Measurements from ENCODE around the gene ERI3. TPM values are rescaled to one million over a fixed set of nuclear protein-coding genes. Genes with fewer than 3 reads are reported as not detected.

Gene ERI3
- total RNA-seq, 1 experiment from 2014 or later: 83.4 TPM

GRCh38 chr1:44366371-44366975 lies 11.4 kb upstream of the ERI3 start:
- H3K9me3 Mint-ChIP-seq (ENCODE audit: unreplicated experiment): no peaks in the 10 kb centered on the region
- CTCF ChIA-PET: interaction anchor here (0.6 to 2.7 kb wide), 2 partner anchors 12 to 364 kb away, joined by 3 to 8 read pairs; no protein-coding TSS in a partner anchor
- H3K4me3 Mint-ChIP-seq (ENCODE audit: unreplicated experiment): no peak overlapping the region
- no TSS peak for BruUV-seq (replicated peaks)
- TF ChIP-seq, protein P1, sequence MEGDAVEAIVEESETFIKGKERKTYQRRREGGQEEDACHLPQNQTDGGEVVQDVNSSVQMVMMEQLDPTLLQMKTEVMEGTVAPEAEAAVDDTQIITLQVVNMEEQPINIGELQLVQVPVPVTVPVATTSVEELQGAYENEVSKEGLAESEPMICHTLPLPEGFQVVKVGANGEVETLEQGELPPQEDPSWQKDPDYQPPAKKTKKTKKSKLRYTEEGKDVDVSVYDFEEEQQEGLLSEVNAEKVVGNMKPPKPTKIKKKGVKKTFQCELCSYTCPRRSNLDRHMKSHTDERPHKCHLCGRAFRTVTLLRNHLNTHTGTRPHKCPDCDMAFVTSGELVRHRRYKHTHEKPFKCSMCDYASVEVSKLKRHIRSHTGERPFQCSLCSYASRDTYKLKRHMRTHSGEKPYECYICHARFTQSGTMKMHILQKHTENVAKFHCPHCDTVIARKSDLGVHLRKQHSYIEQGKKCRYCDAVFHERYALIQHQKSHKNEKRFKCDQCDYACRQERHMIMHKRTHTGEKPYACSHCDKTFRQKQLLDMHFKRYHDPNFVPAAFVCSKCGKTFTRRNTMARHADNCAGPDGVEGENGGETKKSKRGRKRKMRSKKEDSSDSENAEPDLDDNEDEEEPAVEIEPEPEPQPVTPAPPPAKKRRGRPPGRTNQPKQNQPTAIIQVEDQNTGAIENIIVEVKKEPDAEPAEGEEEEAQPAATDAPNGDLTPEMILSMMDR (IDR thresholded peaks at IDR 0.05; ENCODE audit: unreplicated experiment): no peak
- H3K4me1 Mint-ChIP-seq (ENCODE audit: insufficient read depth, unreplicated experiment): no peaks in the 10 kb centered on the region
- H3K36me3 Mint-ChIP-seq (ENCODE audit: insufficient read depth, unreplicated experiment): no peaks in the 10 kb centered on the region
- POLR2A ChIA-PET: no interaction called here
- no peak for DNase-seq (ENCODE audit: unreplicated experiment)
- peak overlapping the region; percentile 36 for H3K27ac Mint-ChIP-seq (ENCODE audit: low read depth, unreplicated experiment)
- no peaks in the 10 kb centered on the region for H3K27me3 Mint-ChIP-seq (ENCODE audit: insufficient read depth, unreplicated experiment)
- intact Hi-C loops (cut with micrococcal nuclease): no loop called here

DNA sequence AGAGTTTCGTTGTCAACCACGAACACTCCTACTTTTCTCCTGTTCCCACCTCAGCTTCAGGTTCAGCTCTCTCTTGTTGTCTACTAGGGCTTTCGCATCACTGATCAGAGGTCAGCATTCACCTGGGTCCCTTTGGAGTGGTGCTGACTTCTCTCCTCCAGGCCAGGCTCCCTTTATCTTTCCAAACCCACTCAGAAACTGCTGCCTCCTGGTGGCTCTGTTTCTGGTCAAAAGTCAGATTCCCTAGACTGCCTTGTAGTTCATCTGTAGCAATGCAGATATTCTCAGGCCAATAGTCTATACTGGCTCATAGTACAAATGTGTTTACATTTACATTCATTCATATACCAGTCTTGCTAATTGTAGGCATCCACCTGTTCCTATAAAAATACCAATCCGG lies 6.4 kb upstream of the ERI3 start:
- CTCF ChIA-PET: interaction anchor here (0.7 to 1.1 kb wide), 2 partner anchors 41 to 370 kb away, joined by 3 read pairs; no protein-coding TSS in a partner anchor
- TF ChIP-seq, protein P1 (IDR thresholded peaks at IDR 0.05; ENCODE audit: unreplicated experiment): no peak
- peak; percentile 26 for DNase-seq (ENCODE audit: unreplicated experiment)
- peaks cover 8% of the 10 kb centered on the region for H3K4me1 Mint-ChIP-seq (ENCODE audit: insufficient read depth, unreplicated experiment)
- no peak overlapping the region for H3K27ac Mint-ChIP-seq (ENCODE audit: low read depth, unreplicated experiment)
- no peak overlapping the region for H3K4me3 Mint-ChIP-seq (ENCODE audit: unreplicated experiment)
- intact Hi-C loops (cut with micrococcal nuclease): no loop called here
- H3K9me3 Mint-ChIP-seq (ENCODE audit: unreplicated experiment): no peaks in the 10 kb centered on the region
- no peaks in the 10 kb centered on the region for H3K27me3 Mint-ChIP-seq (ENCODE audit: insufficient read depth, unreplicated experiment)
- no peaks in the 10 kb centered on the region for H3K36me3 Mint-ChIP-seq (ENCODE audit: insufficient read depth, unreplicated experiment)
- BruUV-seq (replicated peaks): no TSS peak
- POLR2A ChIA-PET: no interaction called here

DNA sequence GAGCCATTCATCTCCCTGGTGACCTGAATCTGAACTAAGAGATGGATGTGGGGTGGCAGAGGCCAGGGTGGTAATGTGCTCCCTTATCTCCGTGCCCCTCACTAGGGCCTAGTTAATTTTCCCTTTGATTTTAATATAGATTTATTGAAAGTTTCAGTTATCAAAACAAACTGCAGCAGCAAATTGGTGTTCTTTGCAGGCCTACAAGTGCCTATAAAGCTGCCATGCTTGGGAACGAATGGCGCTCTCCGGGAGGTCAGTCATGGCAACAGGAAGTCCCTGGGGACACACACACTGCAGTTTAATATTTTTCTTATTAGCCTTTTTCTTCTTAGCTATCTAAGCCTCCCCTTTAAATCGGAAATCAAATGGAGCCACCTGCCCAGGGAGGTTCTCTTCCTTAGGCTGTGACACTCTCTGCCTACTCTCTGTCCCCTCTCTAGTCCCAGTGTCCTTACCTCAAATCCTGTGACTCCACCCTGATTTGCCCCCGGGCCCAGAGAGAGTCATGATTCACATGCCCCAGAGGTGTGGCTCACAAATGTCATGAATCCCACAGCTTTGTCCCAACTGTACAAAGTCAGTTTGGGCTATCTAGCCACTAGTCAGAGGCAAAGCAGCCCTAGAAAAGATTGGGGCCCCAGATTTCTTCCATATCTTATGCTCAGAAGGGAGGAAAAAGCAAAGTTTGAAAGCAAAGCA lies 4.3 kb upstream of the ERI3 start:
- BruUV-seq (replicated peaks): no TSS peak
- ChIA-PET CTCF (interaction anchor here (0.7 to 2.1 kb wide), 5 partner anchors 9 to 294 kb away, joined by 3 to 5 read pairs (median 4); no protein-coding TSS in a partner anchor), POLR2A (interaction anchor here (0.6 to 1.0 kb wide), 4 partner anchors 16 to 607 kb away, joined by 3 to 4 read pairs (median 3); no protein-coding TSS in a partner anchor)

DNA sequence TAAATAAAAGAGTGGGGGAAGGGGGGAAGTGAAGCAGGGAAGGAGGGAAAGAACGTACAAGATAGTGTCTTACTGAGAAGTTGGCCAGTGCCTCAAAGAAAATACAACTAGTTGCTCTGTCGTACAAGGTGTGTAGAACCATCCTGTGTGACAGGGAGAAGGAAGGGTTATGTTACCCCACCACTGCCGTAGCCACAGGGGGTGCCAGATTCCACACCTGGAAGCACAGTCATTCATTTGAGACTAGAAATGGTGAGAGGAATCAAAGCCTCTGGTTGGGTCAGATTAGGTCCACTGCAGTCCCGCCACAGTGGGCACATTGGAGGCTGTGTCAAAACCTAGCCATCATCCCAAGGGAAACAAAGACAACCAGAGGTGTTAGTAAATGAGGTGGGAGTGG lies 2.7 kb upstream of the ERI3 start:
- no peak overlapping the region for H3K27ac Mint-ChIP-seq (ENCODE audit: low read depth, unreplicated experiment)
- peaks cover 26% of the 10 kb centered on the region for H3K4me1 Mint-ChIP-seq (ENCODE audit: insufficient read depth, unreplicated experiment)
- no peaks in the 10 kb centered on the region for H3K27me3 Mint-ChIP-seq (ENCODE audit: insufficient read depth, unreplicated experiment)
- TF ChIP-seq, protein P1 (IDR thresholded peaks at IDR 0.05; ENCODE audit: unreplicated experiment): no peak
- no peak overlapping the region for H3K4me3 Mint-ChIP-seq (ENCODE audit: unreplicated experiment)
- ChIA-PET CTCF (interaction anchor here (0.7 kb wide), 1 partner anchor 109 kb away, joined by 3 read pairs; no protein-coding TSS in a partner anchor), POLR2A (no interaction called here)
- no TSS peak for BruUV-seq (replicated peaks)
- DNase-seq (ENCODE audit: unreplicated experiment): no peak
- intact Hi-C loops (cut with micrococcal nuclease): no loop called here
- H3K36me3 Mint-ChIP-seq (ENCODE audit: insufficient read depth, unreplicated experiment): peaks cover 7% of the 10 kb centered on the region
- no peaks in the 10 kb centered on the region for H3K9me3 Mint-ChIP-seq (ENCODE audit: unreplicated experiment)

More for the DNA sequence above, 4.3 kb upstream of the ERI3 start:
- H3K4me3 Mint-ChIP-seq (ENCODE audit: unreplicated experiment): no peak overlapping the region
- no peaks in the 10 kb centered on the region for H3K36me3 Mint-ChIP-seq (ENCODE audit: insufficient read depth, unreplicated experiment)
- H3K27ac Mint-ChIP-seq (ENCODE audit: low read depth, unreplicated experiment): no peak overlapping the region
- no peaks in the 10 kb centered on the region for H3K27me3 Mint-ChIP-seq (ENCODE audit: insufficient read depth, unreplicated experiment)
- intact Hi-C loops (cut with micrococcal nuclease): no loop called here
- TF ChIP-seq, protein P1 (IDR thresholded peaks at IDR 0.05; ENCODE audit: unreplicated experiment): no peak
- no peak for DNase-seq (ENCODE audit: unreplicated experiment)
- no peaks in the 10 kb centered on the region for H3K9me3 Mint-ChIP-seq (ENCODE audit: unreplicated experiment)
- peaks cover 19% of the 10 kb centered on the region for H3K4me1 Mint-ChIP-seq (ENCODE audit: insufficient read depth, unreplicated experiment)
